ENCODE results near the gene FARP1.
"Not testable (repeated sequence)": the region's sequence is repeated elsewhere in the genome, so short reads cannot be mapped to it uniquely, and the experiment has no call there.

The FARP1 gene

GRCh38 chr13:98368019-98368418 is 225.1 kb downstream of the FARP1 start:
- no peak for DNase-seq

- not testable (repeated sequence) for DNase-seq
Measured at GRCh38 chr13:98369520-98369919, 226.6 kb downstream of the FARP1 start.

- no peak for DNase-seq
Measured at GRCh38 chr13:98370261-98370660, 227.4 kb downstream of the FARP1 start.

- no peak for DNase-seq
Measured at GRCh38 chr13:98370806-98371515, 228.1 kb downstream of the FARP1 start.

GRCh38 chr13:98371516-98372023 is 228.7 kb downstream of the FARP1 start:
- DNase-seq, result no peak

GRCh38 chr13:98372876-98373275 is 230.0 kb downstream of the FARP1 start:
- DNase-seq, result no peak

- no peak for DNase-seq
Measured at GRCh38 chr13:98374750-98375149, 231.9 kb downstream of the FARP1 start.

GRCh38 chr13:98377635-98378378 is 234.9 kb downstream of the FARP1 start:
- DNase-seq, result no peak

GRCh38 chr13:98384739-98385138 is 241.8 kb downstream of the FARP1 start:
- DNase-seq, result no peak

- DNase-seq, result no peak
Measured at GRCh38 chr13:98385606-98386005, 242.7 kb downstream of the FARP1 start.

- no peak for DNase-seq
Measured at GRCh38 chr13:98386637-98387036, 243.7 kb downstream of the FARP1 start.

GRCh38 chr13:98389319-98389718 is 246.4 kb downstream of the FARP1 start:
- no peak for DNase-seq

GRCh38 chr13:98390086-98390715 is 247.3 kb downstream of the FARP1 start:
- no peak for DNase-seq

- DNase-seq, result peak in 7 of 14 donors; percentile 6 to 42 (median 25)
Measured at GRCh38 chr13:98393873-98394272, 251.0 kb downstream of the FARP1 start.

GRCh38 chr13:98394820-98395510 is 252.1 kb downstream of the FARP1 start:
- DNase-seq, result peak in 1 of 14 donors; percentile 19

- peak in 1 of 14 donors; percentile 8 for DNase-seq
Measured at GRCh38 chr13:98396071-98396710, 253.3 kb downstream of the FARP1 start.

- no peak for DNase-seq
Measured at GRCh38 chr13:98397221-98397620, 254.3 kb downstream of the FARP1 start.

- no peak for DNase-seq
Measured at GRCh38 chr13:98397861-98398260, 255.0 kb downstream of the FARP1 start.

- DNase-seq, result no peak
Measured at GRCh38 chr13:98398581-98398980, 255.7 kb downstream of the FARP1 start.

- DNase-seq, result no peak
Measured at GRCh38 chr13:98399756-98400155, 256.9 kb downstream of the FARP1 start.

- no peak for DNase-seq
Measured at GRCh38 chr13:98401934-98402333, 259.0 kb downstream of the FARP1 start.

GRCh38 chr13:98403076-98403475 is 260.2 kb downstream of the FARP1 start:
- DNase-seq, result no peak
